H1 (cell line): ENCODE measurements around the gene SNX2. TPM values are rescaled to one million over a fixed set of nuclear protein-coding genes. Genes with fewer than 3 reads are reported as not detected.

ENCODE experiments used
- CTCF ChIA-PET: fragments of 300-600 bp; sonication (Branson Sonifier 250); formaldehyde crosslinking; loops from one replicate; lab custom pipeline; 2021; ENCODE audit not compliant: partially characterized antibody; lab: Charles Lee
- POLR2A ChIA-PET: fragments of 300-600 bp; sonication (Branson Sonifier 250); formaldehyde crosslinking; loops from one replicate; lab custom pipeline; 2021; ENCODE audit warnings: inconsistent platforms; ENCODE audit not compliant: partially characterized antibody; lab: Charles Lee
- DNase-seq, 2 experiments: peaks; one replicate each; pipeline versions ENCODE4 v3.0.0 to v3.0.0-alpha.2; 2010 to 2022; ENCODE audit warnings: low spot score in 2 of 2, low read depth in 1 of 2, mixed read lengths in 1 of 2
- FAIRE-seq: peaks from 2 replicates; lab custom pipeline; 2011; peaks lifted over from hg19 to GRCh38; lab: Jason Lieb, UNC
- H2AFZ ChIP-seq: 2 replicates; pipeline ENCODE4 v1.8.1; 2012; ENCODE audit warnings: low read length, inconsistent platforms
- H2AK5ac ChIP-seq: 2 replicates; pipeline ENCODE4 v1.6.1; 2013; ENCODE audit warnings: low read depth, low read length
- H2BK120ac ChIP-seq: replicated peaks from 2 replicates; pipeline ENCODE3; 2013; ENCODE audit warnings: low read depth, low read length, inconsistent platforms
- H2BK12ac ChIP-seq: 2 replicates; pipeline ENCODE4 v1.6.1; 2013; ENCODE audit warnings: low read depth, low read length
- H2BK15ac ChIP-seq: 2 replicates; pipeline ENCODE4 v1.6.1; 2013; ENCODE audit warnings: low read length
- H2BK20ac ChIP-seq: 2 replicates; pipeline ENCODE4 v1.6.1; 2013; ENCODE audit warnings: low read length
- H2BK5ac ChIP-seq: 2 replicates; pipeline ENCODE4 v1.6.1; 2013; ENCODE audit warnings: low read depth, low read length
- H3K14ac ChIP-seq: 2 replicates; pipeline ENCODE4 v1.6.1; 2013; ENCODE audit warnings: inconsistent platforms; ENCODE audit not compliant: insufficient read length
- H3K18ac ChIP-seq: 2 replicates; pipeline ENCODE4 v1.6.1; 2013; ENCODE audit warnings: low read length; ENCODE audit errors: extremely low read depth
- H3K23ac ChIP-seq: 2 replicates; pipeline ENCODE4 v1.6.1; 2013; ENCODE audit warnings: inconsistent platforms; ENCODE audit not compliant: insufficient read length
- H3K23me2 ChIP-seq: 2 replicates; pipeline ENCODE4 v1.6.1; 2013; ENCODE audit warnings: low read depth, low read length
- H3K27ac ChIP-seq: 2 replicates; pipeline ENCODE4 v1.6.1; 2011; ENCODE audit warnings: low read depth, low read length, inconsistent platforms
- H3K27me3 ChIP-seq, 4 experiments: replicated peaks in 1 of 4; 1 replicate in 1 of 4; 2 replicates in 3 of 4; pipeline versions ENCODE4 v1.6.1 to v1.8.1; 2011 to 2013; ENCODE audit warnings: low read length in 3 of 4, mild to moderate bottlenecking in 3 of 4, inconsistent platforms in 2 of 4, mixed read lengths in 2 of 4, moderate library complexity in 1 of 4; ENCODE audit not compliant: control insufficient read depth in 3 of 4, insufficient read depth in 3 of 4; ENCODE audit errors: extremely low read depth in 1 of 4
- H3K36me3 ChIP-seq, 4 experiments: 2 replicates each; pipeline versions ENCODE4 v1.6.1 to v1.8.1; 2011 to 2013; ENCODE audit warnings: mild to moderate bottlenecking in 4 of 4, low read length in 3 of 4, moderate library complexity in 2 of 4, control low read depth in 1 of 4, inconsistent platforms in 1 of 4; ENCODE audit not compliant: insufficient read depth in 4 of 4, control insufficient read depth in 2 of 4
- H3K4ac ChIP-seq: replicated peaks from 2 replicates; pipeline ENCODE3; 2013; ENCODE audit warnings: low read length, low read depth, mixed read lengths, inconsistent platforms; ENCODE audit not compliant: insufficient read length
- H3K4me1 ChIP-seq, 4 experiments: replicated peaks in 1 of 4; 1 replicate in 1 of 4; 2 replicates in 3 of 4; pipeline versions ENCODE4 v1.6.1 to v1.8.1; 2011 to 2013; ENCODE audit warnings: low read length in 3 of 4, inconsistent platforms in 2 of 4, mixed read lengths in 1 of 4; ENCODE audit not compliant: insufficient read depth in 4 of 4, control insufficient read depth in 3 of 4
- H3K4me2 ChIP-seq, 2 experiments: 2 replicates each; pipeline versions ENCODE4 v1.6.1 to v1.8.1; 2011 to 2013; ENCODE audit warnings: low read depth in 2 of 2, low read length in 2 of 2, control low read depth in 1 of 2, inconsistent platforms in 1 of 2, mild to moderate bottlenecking in 1 of 2; ENCODE audit not compliant: insufficient read depth in 1 of 2
- H3K4me3 ChIP-seq, 4 experiments: fragments of 200-600, 300-600 bp in 1 of 4; sonication (generic), shearing (Covaris generic), sonication (Bioruptor Twin) in 1 of 4; 2 replicates each; pipeline versions ENCODE4 v1.5.1 to v1.8.1; 2011 to 2016; ENCODE audit warnings: low read length in 4 of 4, low read depth in 3 of 4, control low read depth in 2 of 4, inconsistent platforms in 2 of 4, mild to moderate bottlenecking in 2 of 4, mixed read lengths in 1 of 4, moderate library complexity in 1 of 4; ENCODE audit not compliant: insufficient read depth in 2 of 4; ENCODE audit errors: extremely low read depth in 1 of 4
- H3K56ac ChIP-seq: replicated peaks from 2 replicates; pipeline ENCODE3; 2013; ENCODE audit warnings: low read depth, mild to moderate bottlenecking, mixed read lengths, low read length, inconsistent platforms; ENCODE audit not compliant: insufficient read length
- H3K79me1 ChIP-seq: 2 replicates; pipeline ENCODE4 v1.6.1; 2013; ENCODE audit warnings: low read depth, low read length, control low read depth
- H3K79me2 ChIP-seq, 2 experiments: 2 replicates each; pipeline versions ENCODE4 v1.6.1 to v1.8.1; 2012 to 2013; ENCODE audit warnings: low read length in 2 of 2, mild to moderate bottlenecking in 2 of 2, inconsistent platforms in 1 of 2; ENCODE audit not compliant: insufficient read depth in 2 of 2, control insufficient read depth in 1 of 2
- H3K9ac ChIP-seq, 4 experiments: replicated peaks in 1 of 4; 1 replicate in 1 of 4; 2 replicates in 3 of 4; pipeline versions ENCODE4 v1.6.1 to v1.8.1; 2011 to 2013; ENCODE audit warnings: low read depth in 3 of 4, low read length in 3 of 4, control low read depth in 2 of 4, mild to moderate bottlenecking in 2 of 4, moderate library complexity in 2 of 4, inconsistent platforms in 1 of 4; ENCODE audit errors: extremely low read depth in 1 of 4
- H3K9me3 ChIP-seq, 2 experiments: 2 replicates each; pipeline versions ENCODE4 v1.6.1 to v1.8.1; 2012 to 2013; ENCODE audit warnings: mild to moderate bottlenecking in 2 of 2, moderate library complexity in 2 of 2, control low read depth in 1 of 2, inconsistent platforms in 1 of 2, low read depth in 1 of 2, low read length in 1 of 2, mixed read lengths in 1 of 2; ENCODE audit not compliant: insufficient read depth in 2 of 2
- H4K20me1 ChIP-seq, 2 experiments: replicated peaks in 1 of 2; 2 replicates each; pipeline versions ENCODE3 to v1.8.1; 2011 to 2013; ENCODE audit warnings: inconsistent platforms in 2 of 2, low read length in 2 of 2, mild to moderate bottlenecking in 1 of 2; ENCODE audit not compliant: insufficient read depth in 2 of 2, control insufficient read depth in 1 of 2
- H4K5ac ChIP-seq: 2 replicates; pipeline ENCODE4 v1.6.1; 2013; ENCODE audit warnings: low read length, low read depth, mixed read lengths, inconsistent platforms; ENCODE audit not compliant: insufficient read length
- H4K8ac ChIP-seq: 2 replicates; pipeline ENCODE4 v1.8.0; 2013; ENCODE audit warnings: mild to moderate bottlenecking, moderate library complexity, low read length, inconsistent platforms; ENCODE audit not compliant: insufficient read depth; ENCODE audit errors: extremely low read depth
- H4K91ac ChIP-seq: replicated peaks from 2 replicates; pipeline ENCODE3; 2013; ENCODE audit warnings: low read length, mixed read lengths, inconsistent platforms; ENCODE audit not compliant: insufficient read length
- CBX5 ChIP-seq: fragments of 300-800, 300-1000 bp; sonication (generic); IDR thresholded peaks from 2 replicates; pipeline ENCODE4 v1.7.1; 2016; ENCODE audit warnings: antibody characterized with exemption, low read length, low read depth
- WGBS, 2 experiments: shearing (Covaris generic) in 1 of 2; methylation state at CpG; one replicate each; pipeline versions ENCODE4 v1.1.6 to v1.1.7; 2013 to 2015; ENCODE audit warnings: low lambda C conversion rate in 2 of 2, mixed read lengths in 2 of 2, inconsistent platforms in 1 of 2, low coverage in 1 of 2, missing lambda C conversion rate in 1 of 2; ENCODE audit not compliant: insufficient replicate concordance in 2 of 2, insufficient coverage in 1 of 2, insufficient read length in 1 of 2; ENCODE audit errors: extremely low coverage in 1 of 2, missing lambda C conversion rate in 1 of 2; 5-methylcytosine and 5-hydroxymethylcytosine counted together
- polyA plus RNA-seq, 7 experiments: library from polyadenylated mRNA; depleted of rRNA in 3 of 7; stranded (reverse) in 5 of 7; unstranded in 2 of 7; fragments of >200 nt in 5 of 7; fragments of 200-250 nt in 2 of 7; gene quantifications; 1 replicate in 5 of 7; 2 replicates in 1 of 7; 4 replicates in 1 of 7; pipeline versions ENCODE4 v1.2.1 to v1.2.3, GENCODE V29; 2011 to 2013; ENCODE audit warnings: missing spikeins in 2 of 7, mixed read lengths in 2 of 7
- total RNA-seq: library from RNA; stranded (reverse); fragmentation: NEBNext Ultra II Directional; extraction: Animal tissue kit (Norgen Biotek cat#: 25700); gene quantifications from 2 replicates; pipeline ENCODE4 v1.2.1, GENCODE V29; 2021

Gene SNX2
- total and polyA plus RNA-seq, 2 of the 8 experiments (the other 6 are each of a cell fraction or from before 2014, with no cell fraction given), result 51.0 to 61.2 TPM

- Histone ChIP-seq H2AFZ (no peak overlapping the region), H3K56ac (no peak overlapping the region), H2BK15ac (no peak overlapping the region), H2BK12ac (no peak overlapping the region), H3K4me2 (no peak overlapping the region), H3K23me2 (peaks cover 2% of the 10 kb centered on the region; the same call in 1 of the 2 replicates), H3K23ac (no peak overlapping the region), H2BK5ac (no peak overlapping the region), H3K27me3 (no peaks in the 10 kb centered on the region), H3K4ac (no peak overlapping the region), H4K91ac (no peak overlapping the region), H3K14ac (no peak overlapping the region), H3K4me1 (peaks cover 0 to 3% (median 0%) of the 10 kb centered on the region in 4 experiments; a peak in 2 of 7 replicates), H3K79me2 (peaks cover 0 to 3% of the 10 kb centered on the region in 2 experiments; a peak in 1 of 4 replicates), H2BK20ac (no peak overlapping the region), H3K27ac (no peak overlapping the region), H3K18ac (no peak overlapping the region), H3K79me1 (no peaks in the 10 kb centered on the region), H4K8ac (no peak overlapping the region), H4K5ac (no peak overlapping the region), H3K9me3 (no peaks in the 10 kb centered on the region), H4K20me1 (peaks cover 0 to 5% of the 10 kb centered on the region in 2 experiments), H3K36me3 (no peaks in the 10 kb centered on the region), H2AK5ac (no peak overlapping the region), H3K9ac (no peak overlapping the region), H3K4me3 (no peak overlapping the region), H2BK120ac (no peak overlapping the region)
- CTCF ChIA-PET, result no interaction called here
- 87% methylated on average over 1 of the region's 1 CpG; no CpG with 5 or more reads in 1 of the 2 experiments for WGBS, 2 experiments
- FAIRE-seq (no peak), DNase-seq (no peak)
- POLR2A ChIA-PET, result no interaction called here
- no peak for TF ChIP-seq CBX5
Observed at GRCh38 chr5:122858451-122858850, 83.6 kb downstream of the SNX2 start.
